HepG2 (cell line): ENCODE measurements around the gene AUP1.

Experiments used
- SMAD3 ChIP-seq: sonication (generic); formaldehyde crosslinking; IDR thresholded peaks from 2 replicates; pipeline ENCODE4 v1.4.0; 2020; ENCODE audit warnings: missing genetic modification reagents
- TF ChIP-seq, protein P1 (sequence below): sonication (generic); IDR thresholded peaks from 2 replicates; pipeline ENCODE4 v1.6.1; 2016; ENCODE audit warnings: low read depth, borderline replicate concordance

GRCh38 chr2:74536166-74536950 lies 6.9 kb upstream of the AUP1 start:
- TF ChIP-seq, protein P1, sequence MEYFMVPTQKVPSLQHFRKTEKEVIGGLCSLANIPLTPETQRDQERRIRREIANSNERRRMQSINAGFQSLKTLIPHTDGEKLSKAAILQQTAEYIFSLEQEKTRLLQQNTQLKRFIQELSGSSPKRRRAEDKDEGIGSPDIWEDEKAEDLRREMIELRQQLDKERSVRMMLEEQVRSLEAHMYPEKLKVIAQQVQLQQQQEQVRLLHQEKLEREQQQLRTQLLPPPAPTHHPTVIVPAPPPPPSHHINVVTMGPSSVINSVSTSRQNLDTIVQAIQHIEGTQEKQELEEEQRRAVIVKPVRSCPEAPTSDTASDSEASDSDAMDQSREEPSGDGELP: no peak
- TF ChIP-seq SMAD3 (CRISPR knock-in tag): no peak
